ENCODE measurements around the gene GPATCH2.

DNA sequence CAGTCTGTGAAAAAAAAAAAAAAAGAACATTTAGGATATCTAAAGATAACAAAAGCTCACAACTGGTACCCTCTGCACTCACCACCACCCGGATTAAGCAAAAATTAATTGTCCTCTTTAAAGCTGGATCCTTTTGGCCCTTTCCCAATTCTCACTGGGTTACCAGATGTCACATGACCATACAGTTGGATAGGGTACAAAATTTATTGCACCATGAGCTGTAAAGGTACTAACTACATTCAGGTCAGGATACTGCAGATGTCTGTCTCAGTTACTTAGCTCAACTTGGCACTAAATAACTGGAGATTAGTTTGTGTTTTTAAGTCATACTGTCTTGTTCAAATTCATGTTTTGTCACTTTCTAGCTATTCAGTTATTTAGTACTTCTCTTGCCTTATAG is 96.3 kb downstream of the GPATCH2 start:
- TF ChIP-seq, protein P1, sequence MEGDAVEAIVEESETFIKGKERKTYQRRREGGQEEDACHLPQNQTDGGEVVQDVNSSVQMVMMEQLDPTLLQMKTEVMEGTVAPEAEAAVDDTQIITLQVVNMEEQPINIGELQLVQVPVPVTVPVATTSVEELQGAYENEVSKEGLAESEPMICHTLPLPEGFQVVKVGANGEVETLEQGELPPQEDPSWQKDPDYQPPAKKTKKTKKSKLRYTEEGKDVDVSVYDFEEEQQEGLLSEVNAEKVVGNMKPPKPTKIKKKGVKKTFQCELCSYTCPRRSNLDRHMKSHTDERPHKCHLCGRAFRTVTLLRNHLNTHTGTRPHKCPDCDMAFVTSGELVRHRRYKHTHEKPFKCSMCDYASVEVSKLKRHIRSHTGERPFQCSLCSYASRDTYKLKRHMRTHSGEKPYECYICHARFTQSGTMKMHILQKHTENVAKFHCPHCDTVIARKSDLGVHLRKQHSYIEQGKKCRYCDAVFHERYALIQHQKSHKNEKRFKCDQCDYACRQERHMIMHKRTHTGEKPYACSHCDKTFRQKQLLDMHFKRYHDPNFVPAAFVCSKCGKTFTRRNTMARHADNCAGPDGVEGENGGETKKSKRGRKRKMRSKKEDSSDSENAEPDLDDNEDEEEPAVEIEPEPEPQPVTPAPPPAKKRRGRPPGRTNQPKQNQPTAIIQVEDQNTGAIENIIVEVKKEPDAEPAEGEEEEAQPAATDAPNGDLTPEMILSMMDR (IDR thresholded peaks at IDR 0.05) = no peak
- TF ChIP-seq EZH2phosphoT487 (IDR thresholded peaks at IDR 0.05; ENCODE audit: borderline replicate concordance, low read depth) (no peak), FOXM1 (IDR thresholded peaks at IDR 0.05; ENCODE audit: low read depth) (no peak)
